Measurements from ENCODE around the gene SPSB1. TPM values are rescaled to one million over a fixed set of nuclear protein-coding genes. Genes with fewer than 3 reads are reported as not detected.

Gene SPSB1
- total and polyA plus RNA-seq, 2 experiments from 2014 or later = 2.4 to 6.8 TPM

DNA sequence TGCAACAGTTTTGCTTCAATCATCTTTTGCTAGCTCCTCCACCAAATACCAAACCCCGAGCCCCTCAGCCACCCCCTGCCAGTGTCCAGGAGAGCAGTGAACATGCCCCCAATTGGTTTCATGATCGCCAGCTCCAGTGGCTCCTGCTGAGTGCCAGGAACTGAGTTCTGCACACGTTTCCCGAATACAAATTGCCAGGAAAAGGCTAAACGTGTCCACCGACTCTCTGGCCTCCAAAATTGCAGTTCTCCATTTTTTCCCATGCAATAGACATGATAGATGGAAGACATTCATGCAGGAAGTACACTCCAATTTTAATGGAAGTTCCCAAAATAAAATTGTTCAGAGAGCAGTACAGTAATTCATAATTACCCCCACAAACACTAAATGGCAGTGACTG lies 101.3 kb downstream of the SPSB1 start:
- 0 out of 2 replicates have a peak, but pooled peaks cover 2% of the 10 kb centered on the region for H3K9me2 ChIP-seq (ENCODE audit: insufficient read depth)
- H3K4me1 ChIP-seq (ENCODE audit: insufficient read depth) = no peaks in the 10 kb centered on the region
- Mint-ChIP-seq H3K9me3 (peaks cover 5% of the 10 kb centered on the region), H3K4me1 (no peaks in the 10 kb centered on the region; the same call in 2 of the 3 replicates), H3K27ac (no peak overlapping the region), H3K27me3 (ENCODE audit: insufficient read depth, low read depth, poor library complexity) (peaks cover 4% of the 10 kb centered on the region), H3K36me3 (ENCODE audit: low read depth) (no peaks in the 10 kb centered on the region; the same call in 2 of the 3 replicates), H3K4me3 (no peak overlapping the region)
- no peaks in the 10 kb centered on the region for H4K20me1 ChIP-seq (replicated peaks; ENCODE audit: insufficient read depth)
- TF ChIP-seq EZH2 (IDR thresholded peaks at IDR 0.05; ENCODE audit: low read depth, unreplicated experiment) = no peak
- TF ChIP-seq ZNF331 (CRISPR knock-in tag; IDR thresholded peaks at IDR 0.05; ENCODE audit: low read depth) = no peak
- TF ChIP-seq NANOG (IDR thresholded peaks at IDR 0.05; ENCODE audit: borderline replicate concordance) = no peak
- TF ChIP-seq CREB1 (CRISPR knock-in tag; IDR thresholded peaks at IDR 0.05; ENCODE audit: low read depth) = no peak
- TF ChIP-seq, protein P1, sequence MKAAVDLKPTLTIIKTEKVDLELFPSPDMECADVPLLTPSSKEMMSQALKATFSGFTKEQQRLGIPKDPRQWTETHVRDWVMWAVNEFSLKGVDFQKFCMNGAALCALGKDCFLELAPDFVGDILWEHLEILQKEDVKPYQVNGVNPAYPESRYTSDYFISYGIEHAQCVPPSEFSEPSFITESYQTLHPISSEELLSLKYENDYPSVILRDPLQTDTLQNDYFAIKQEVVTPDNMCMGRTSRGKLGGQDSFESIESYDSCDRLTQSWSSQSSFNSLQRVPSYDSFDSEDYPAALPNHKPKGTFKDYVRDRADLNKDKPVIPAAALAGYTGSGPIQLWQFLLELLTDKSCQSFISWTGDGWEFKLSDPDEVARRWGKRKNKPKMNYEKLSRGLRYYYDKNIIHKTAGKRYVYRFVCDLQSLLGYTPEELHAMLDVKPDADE (IDR thresholded peaks at IDR 0.05) = no peak
- TF ChIP-seq ZNF114 (CRISPR knock-in tag; IDR thresholded peaks at IDR 0.05) = no peak
- no peak for TF ChIP-seq POLR2AphosphoS5 (IDR thresholded peaks at IDR 0.05; ENCODE audit: low read depth)
- TF ChIP-seq, protein P2, sequence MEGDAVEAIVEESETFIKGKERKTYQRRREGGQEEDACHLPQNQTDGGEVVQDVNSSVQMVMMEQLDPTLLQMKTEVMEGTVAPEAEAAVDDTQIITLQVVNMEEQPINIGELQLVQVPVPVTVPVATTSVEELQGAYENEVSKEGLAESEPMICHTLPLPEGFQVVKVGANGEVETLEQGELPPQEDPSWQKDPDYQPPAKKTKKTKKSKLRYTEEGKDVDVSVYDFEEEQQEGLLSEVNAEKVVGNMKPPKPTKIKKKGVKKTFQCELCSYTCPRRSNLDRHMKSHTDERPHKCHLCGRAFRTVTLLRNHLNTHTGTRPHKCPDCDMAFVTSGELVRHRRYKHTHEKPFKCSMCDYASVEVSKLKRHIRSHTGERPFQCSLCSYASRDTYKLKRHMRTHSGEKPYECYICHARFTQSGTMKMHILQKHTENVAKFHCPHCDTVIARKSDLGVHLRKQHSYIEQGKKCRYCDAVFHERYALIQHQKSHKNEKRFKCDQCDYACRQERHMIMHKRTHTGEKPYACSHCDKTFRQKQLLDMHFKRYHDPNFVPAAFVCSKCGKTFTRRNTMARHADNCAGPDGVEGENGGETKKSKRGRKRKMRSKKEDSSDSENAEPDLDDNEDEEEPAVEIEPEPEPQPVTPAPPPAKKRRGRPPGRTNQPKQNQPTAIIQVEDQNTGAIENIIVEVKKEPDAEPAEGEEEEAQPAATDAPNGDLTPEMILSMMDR (conservative IDR thresholded peaks at IDR 0.05; ENCODE audit: low read depth in 2 of 2) = no peak
- TF ChIP-seq, protein P3, sequence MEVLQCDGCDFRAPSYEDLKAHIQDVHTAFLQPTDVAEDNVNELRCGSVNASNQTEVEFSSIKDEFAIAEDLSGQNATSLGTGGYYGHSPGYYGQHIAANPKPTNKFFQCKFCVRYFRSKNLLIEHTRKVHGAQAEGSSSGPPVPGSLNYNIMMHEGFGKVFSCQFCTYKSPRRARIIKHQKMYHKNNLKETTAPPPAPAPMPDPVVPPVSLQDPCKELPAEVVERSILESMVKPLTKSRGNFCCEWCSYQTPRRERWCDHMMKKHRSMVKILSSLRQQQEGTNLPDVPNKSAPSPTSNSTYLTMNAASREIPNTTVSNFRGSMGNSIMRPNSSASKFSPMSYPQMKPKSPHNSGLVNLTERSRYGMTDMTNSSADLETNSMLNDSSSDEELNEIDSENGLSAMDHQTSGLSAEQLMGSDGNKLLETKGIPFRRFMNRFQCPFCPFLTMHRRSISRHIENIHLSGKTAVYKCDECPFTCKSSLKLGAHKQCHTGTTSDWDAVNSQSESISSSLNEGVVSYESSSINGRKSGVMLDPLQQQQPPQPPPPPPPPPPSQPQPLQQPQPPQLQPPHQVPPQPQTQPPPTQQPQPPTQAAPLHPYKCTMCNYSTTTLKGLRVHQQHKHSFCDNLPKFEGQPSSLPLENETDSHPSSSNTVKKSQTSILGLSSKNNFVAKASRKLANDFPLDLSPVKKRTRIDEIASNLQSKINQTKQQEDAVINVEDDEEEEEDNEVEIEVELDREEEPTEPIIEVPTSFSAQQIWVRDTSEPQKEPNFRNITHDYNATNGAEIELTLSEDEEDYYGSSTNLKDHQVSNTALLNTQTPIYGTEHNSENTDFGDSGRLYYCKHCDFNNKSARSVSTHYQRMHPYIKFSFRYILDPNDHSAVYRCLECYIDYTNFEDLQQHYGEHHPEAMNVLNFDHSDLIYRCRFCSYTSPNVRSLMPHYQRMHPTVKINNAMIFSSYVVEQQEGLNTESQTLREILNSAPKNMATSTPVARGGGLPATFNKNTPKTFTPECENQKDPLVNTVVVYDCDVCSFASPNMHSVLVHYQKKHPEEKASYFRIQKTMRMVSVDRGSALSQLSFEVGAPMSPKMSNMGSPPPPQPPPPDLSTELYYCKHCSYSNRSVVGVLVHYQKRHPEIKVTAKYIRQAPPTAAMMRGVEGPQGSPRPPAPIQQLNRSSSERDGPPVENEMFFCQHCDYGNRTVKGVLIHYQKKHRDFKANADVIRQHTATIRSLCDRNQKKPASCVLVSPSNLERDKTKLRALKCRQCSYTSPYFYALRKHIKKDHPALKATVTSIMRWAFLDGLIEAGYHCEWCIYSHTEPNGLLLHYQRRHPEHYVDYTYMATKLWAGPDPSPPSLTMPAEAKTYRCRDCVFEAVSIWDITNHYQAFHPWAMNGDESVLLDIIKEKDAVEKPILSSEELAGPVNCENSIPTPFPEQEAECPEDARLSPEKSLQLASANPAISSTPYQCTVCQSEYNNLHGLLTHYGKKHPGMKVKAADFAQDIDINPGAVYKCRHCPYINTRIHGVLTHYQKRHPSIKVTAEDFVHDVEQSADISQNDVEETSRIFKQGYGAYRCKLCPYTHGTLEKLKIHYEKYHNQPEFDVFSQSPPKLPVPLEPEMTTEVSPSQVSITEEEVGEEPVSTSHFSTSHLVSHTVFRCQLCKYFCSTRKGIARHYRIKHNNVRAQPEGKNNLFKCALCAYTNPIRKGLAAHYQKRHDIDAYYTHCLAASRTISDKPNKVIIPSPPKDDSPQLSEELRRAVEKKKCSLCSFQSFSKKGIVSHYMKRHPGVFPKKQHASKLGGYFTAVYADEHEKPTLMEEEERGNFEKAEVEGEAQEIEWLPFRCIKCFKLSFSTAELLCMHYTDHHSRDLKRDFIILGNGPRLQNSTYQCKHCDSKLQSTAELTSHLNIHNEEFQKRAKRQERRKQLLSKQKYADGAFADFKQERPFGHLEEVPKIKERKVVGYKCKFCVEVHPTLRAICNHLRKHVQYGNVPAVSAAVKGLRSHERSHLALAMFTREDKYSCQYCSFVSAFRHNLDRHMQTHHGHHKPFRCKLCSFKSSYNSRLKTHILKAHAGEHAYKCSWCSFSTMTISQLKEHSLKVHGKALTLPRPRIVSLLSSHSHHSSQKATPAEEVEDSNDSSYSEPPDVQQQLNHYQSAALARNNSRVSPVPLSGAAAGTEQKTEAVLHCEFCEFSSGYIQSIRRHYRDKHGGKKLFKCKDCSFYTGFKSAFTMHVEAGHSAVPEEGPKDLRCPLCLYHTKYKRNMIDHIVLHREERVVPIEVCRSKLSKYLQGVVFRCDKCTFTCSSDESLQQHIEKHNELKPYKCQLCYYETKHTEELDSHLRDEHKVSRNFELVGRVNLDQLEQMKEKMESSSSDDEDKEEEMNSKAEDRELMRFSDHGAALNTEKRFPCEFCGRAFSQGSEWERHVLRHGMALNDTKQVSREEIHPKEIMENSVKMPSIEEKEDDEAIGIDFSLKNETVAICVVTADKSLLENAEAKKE (CRISPR knock-in tag; IDR thresholded peaks at IDR 0.05) = no peak
- no peak for TF ChIP-seq JUNB (IDR thresholded peaks at IDR 0.05; ENCODE audit: unreplicated experiment)
- TF ChIP-seq, protein P4, sequence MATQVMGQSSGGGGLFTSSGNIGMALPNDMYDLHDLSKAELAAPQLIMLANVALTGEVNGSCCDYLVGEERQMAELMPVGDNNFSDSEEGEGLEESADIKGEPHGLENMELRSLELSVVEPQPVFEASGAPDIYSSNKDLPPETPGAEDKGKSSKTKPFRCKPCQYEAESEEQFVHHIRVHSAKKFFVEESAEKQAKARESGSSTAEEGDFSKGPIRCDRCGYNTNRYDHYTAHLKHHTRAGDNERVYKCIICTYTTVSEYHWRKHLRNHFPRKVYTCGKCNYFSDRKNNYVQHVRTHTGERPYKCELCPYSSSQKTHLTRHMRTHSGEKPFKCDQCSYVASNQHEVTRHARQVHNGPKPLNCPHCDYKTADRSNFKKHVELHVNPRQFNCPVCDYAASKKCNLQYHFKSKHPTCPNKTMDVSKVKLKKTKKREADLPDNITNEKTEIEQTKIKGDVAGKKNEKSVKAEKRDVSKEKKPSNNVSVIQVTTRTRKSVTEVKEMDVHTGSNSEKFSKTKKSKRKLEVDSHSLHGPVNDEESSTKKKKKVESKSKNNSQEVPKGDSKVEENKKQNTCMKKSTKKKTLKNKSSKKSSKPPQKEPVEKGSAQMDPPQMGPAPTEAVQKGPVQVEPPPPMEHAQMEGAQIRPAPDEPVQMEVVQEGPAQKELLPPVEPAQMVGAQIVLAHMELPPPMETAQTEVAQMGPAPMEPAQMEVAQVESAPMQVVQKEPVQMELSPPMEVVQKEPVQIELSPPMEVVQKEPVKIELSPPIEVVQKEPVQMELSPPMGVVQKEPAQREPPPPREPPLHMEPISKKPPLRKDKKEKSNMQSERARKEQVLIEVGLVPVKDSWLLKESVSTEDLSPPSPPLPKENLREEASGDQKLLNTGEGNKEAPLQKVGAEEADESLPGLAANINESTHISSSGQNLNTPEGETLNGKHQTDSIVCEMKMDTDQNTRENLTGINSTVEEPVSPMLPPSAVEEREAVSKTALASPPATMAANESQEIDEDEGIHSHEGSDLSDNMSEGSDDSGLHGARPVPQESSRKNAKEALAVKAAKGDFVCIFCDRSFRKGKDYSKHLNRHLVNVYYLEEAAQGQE (IDR thresholded peaks at IDR 0.05; ENCODE audit: unreplicated experiment) = no peak
- no peak for TF ChIP-seq EZH2phosphoT487 (IDR thresholded peaks at IDR 0.05; ENCODE audit: unreplicated experiment)
- no peak for TF ChIP-seq STAT1 (IDR thresholded peaks at IDR 0.05; ENCODE audit: unreplicated experiment)
- H3K4me3 ChIP-seq = no peak overlapping the region
- ATAC-seq (no peak), DNase-seq (ENCODE audit: low spot score) (no peak)
- no peak overlapping the region for H3K27ac ChIP-seq (ENCODE audit: low read depth)
- no peak overlapping the region for H3K4me2 ChIP-seq
- H3K79me2 ChIP-seq (replicated peaks; ENCODE audit: insufficient read depth) = no peaks in the 10 kb centered on the region
- H3K36me3 ChIP-seq (ENCODE audit: insufficient read depth) = no peaks in the 10 kb centered on the region; the same call in 1 of the 2 replicates
- no peak overlapping the region for H2AFZ ChIP-seq
- H3K27me3 ChIP-seq (ENCODE audit: insufficient read depth) = no peaks in the 10 kb centered on the region
- H3F3A ChIP-seq (replicated peaks; ENCODE audit: low read depth) = no peaks in the 10 kb centered on the region

Measured in GM23338 (cell line).